Spinal cord (tissue), 10 donors: Measurements from ENCODE around the gene CDH22. TPM values are rescaled to one million over a fixed set of nuclear protein-coding genes. Genes with fewer than 3 reads are reported as not detected.

ENCODE experiments used
- DNase-seq, 6 donors: peaks; one replicate each; pipeline versions ENCODE4 v3.0.0 to v3.0.0-alpha.2; 2013 to 2015; ENCODE audit warnings: low spot score in 6 of 6, low read depth in 4 of 6
- H3K27ac ChIP-seq: one replicate; pipeline ENCODE4 v1.5.1; 2013; ENCODE audit warnings: low read depth, low read length, control low read depth
- H3K27me3 ChIP-seq: one replicate; pipeline ENCODE4 v1.6.1; 2013; ENCODE audit warnings: low read length; ENCODE audit not compliant: control insufficient read depth, insufficient read depth
- H3K36me3 ChIP-seq: one replicate; pipeline ENCODE4 v1.6.1; 2013; ENCODE audit warnings: low read length; ENCODE audit not compliant: control insufficient read depth, insufficient read depth
- H3K4me1 ChIP-seq: one replicate; pipeline ENCODE4 v1.6.1; 2013; ENCODE audit warnings: low read length; ENCODE audit not compliant: control insufficient read depth, insufficient read depth
- H3K4me3 ChIP-seq: one replicate; pipeline ENCODE4 v1.5.1; 2013; ENCODE audit warnings: low read depth, low read length, control low read depth
- H3K9me3 ChIP-seq: one replicate; pipeline ENCODE4 v1.6.1; 2013; ENCODE audit warnings: low read length; ENCODE audit not compliant: control insufficient read depth, insufficient read depth
- WGBS: methylation state at CpG from one replicate; pipeline ENCODE4 v1.1.5; 2013; ENCODE audit warnings: missing lambda C conversion rate; ENCODE audit not compliant: insufficient coverage; 5-methylcytosine and 5-hydroxymethylcytosine counted together
- polyA plus RNA-seq, 2 donors: library from polyadenylated mRNA; unstranded; fragments of 120-200 nt; gene quantifications; one replicate each; pipeline ENCODE4 v1.2.1, GENCODE V29; 2013; ENCODE audit not compliant: insufficient read length in 2 of 2
- total RNA-seq, 2 donors: library from RNA; depleted of rRNA in 1 of 2; stranded (reverse); fragments of 120-200 nt in 1 of 2; fragments of >200 nt in 1 of 2; gene quantifications; one replicate each; pipeline versions ENCODE4 v1.2.3 to v1.2.4, GENCODE V29; 2013 to 2014
- donor health status: healthy.

The CDH22 gene
- total and polyA plus RNA-seq, 4 donors, result 1.6 to 13.1 (median 7.5) TPM

DNA sequence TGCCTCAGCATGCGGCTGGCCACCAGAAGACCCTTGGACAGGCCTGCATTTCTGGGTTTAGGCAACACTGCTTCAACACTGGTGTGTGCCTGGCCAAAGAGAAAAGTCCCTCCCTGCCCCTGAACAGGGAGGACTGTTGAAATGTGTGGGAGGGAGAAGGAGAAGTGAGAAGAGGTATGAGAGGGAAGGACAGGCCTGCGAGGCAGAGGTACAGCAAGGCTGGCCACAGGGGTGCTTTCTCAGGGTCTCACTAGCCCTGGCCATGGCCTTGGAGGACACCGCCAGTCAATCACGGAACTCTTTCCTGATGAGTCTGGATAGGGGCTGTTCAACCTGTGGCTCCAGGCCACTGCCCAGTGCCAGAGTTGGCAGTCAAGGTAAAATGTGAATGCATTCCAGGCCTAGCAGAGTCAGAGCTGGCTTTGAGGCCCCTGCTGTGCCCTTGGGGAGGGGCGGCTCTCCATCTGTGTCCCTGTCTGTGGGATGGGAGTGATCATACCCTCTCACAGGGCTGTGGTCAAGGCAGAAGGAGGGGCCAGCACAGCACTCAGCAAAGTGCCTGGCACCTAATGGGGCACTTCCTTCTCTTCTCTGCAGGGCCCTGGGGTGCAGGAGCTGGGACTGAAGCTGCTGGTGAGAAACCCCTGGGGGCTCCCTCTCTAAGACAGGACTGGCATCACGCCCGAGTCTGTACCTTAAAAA is 43.2 kb upstream of the CDH22 start:
- H3K27ac ChIP-seq, result no peak overlapping the region
- H3K36me3 ChIP-seq, result peaks cover 41% of the 10 kb centered on the region
- no peak for DNase-seq
- WGBS, result 87% methylated on average over 6 of the region's 7 CpGs
- H3K4me3 ChIP-seq, result no peak overlapping the region
- H3K9me3 ChIP-seq, result no peaks in the 10 kb centered on the region
- peaks cover 57% of the 10 kb centered on the region for H3K4me1 ChIP-seq
- H3K27me3 ChIP-seq, result no peaks in the 10 kb centered on the region

DNA sequence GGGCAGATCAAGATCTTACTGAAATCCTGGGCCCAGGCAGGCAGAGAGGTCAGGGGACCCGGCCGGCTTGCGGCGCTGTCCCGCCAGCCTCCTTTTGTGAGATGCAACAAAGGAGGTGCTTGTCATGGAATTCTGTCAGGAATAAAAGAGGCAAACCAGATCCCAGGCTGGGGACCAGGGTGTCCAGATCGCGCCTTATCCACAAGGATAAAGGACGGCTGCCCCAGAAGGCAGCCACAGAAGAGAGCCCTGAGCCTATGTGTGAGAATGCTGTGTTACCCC is 42.6 kb upstream of the CDH22 start:
- 36% methylated on average over 8 of the region's 8 CpGs for WGBS
- H3K27ac ChIP-seq, result no peak overlapping the region

DNA sequence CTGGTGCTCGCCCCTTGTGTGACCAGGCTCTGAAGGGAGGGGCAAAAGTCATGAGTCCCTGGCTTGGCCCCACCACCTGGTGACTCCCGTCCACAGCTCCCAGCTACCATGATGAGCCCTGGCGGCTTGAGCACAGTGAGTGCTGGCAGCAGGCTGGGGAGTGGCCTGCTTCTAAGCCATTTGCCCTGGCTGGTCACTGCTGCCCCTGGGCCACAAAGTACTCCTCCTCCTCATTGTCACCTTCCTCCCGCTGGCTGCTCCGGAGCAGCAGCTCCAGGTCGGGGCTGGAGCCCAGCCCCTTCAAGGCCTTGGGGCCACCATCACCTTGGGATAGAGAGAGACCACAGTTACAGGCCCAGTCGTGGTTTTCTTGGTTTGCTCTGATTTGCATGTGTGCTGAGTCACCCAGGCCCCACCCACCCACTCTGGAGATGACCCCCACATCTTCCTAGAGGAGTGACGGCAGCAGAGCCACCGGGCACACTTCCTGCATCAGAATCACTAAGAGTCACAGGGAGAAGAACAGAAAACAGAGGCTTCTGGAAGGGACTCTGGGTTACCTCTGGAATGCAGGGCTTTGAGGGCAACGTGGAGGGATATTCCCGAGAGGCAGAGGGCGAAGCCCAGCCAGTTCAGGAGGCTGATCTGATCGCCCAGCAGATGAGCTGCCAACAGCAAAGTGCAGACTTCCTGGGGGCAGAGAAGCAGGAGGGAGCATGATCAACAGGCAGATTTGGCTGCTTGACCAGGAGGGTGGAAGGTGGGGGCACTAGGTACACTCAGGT is 42.1 kb upstream of the CDH22 start:
- H3K36me3 ChIP-seq, result peaks cover 34% of the 10 kb centered on the region
- no peaks in the 10 kb centered on the region for H3K9me3 ChIP-seq
- peaks cover 55% of the 10 kb centered on the region for H3K4me1 ChIP-seq
- no peak overlapping the region for H3K4me3 ChIP-seq
- DNase-seq, result no peak
- WGBS, result 44% methylated on average over 11 of the region's 13 CpGs
- H3K27me3 ChIP-seq, result no peaks in the 10 kb centered on the region
- H3K27ac ChIP-seq, result no peak overlapping the region

More for the DNA sequence above, 42.6 kb upstream of the CDH22 start:
- Histone ChIP-seq H3K36me3 (peaks cover 36% of the 10 kb centered on the region), H3K4me1 (peaks cover 55% of the 10 kb centered on the region), H3K27me3 (no peaks in the 10 kb centered on the region), H3K9me3 (no peaks in the 10 kb centered on the region), H3K4me3 (no peak overlapping the region)
- no peak for DNase-seq

DNA sequence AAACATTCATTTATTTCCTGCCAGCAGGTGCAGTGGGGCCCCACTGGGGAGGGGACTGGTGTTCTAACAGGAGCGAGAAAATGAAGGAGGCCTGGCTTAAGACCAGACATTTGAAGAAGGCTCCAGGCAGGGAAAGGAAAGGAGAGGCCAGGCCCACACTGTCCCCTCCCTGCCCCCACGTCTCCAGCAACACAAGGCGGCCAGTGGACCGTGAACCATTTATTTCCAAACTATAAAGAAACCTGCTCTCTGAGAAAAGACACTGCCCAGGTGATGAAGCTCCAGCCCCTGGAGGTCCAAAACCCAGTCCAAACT is 41.4 kb upstream of the CDH22 start:
- 58% methylated on average over 4 of the region's 4 CpGs for WGBS
- no peak for DNase-seq
- H3K9me3 ChIP-seq, result no peaks in the 10 kb centered on the region
- H3K4me1 ChIP-seq, result peaks cover 55% of the 10 kb centered on the region
- H3K27me3 ChIP-seq, result no peaks in the 10 kb centered on the region
- no peak overlapping the region for H3K4me3 ChIP-seq
- no peak overlapping the region for H3K27ac ChIP-seq
- peaks cover 27% of the 10 kb centered on the region for H3K36me3 ChIP-seq

DNA sequence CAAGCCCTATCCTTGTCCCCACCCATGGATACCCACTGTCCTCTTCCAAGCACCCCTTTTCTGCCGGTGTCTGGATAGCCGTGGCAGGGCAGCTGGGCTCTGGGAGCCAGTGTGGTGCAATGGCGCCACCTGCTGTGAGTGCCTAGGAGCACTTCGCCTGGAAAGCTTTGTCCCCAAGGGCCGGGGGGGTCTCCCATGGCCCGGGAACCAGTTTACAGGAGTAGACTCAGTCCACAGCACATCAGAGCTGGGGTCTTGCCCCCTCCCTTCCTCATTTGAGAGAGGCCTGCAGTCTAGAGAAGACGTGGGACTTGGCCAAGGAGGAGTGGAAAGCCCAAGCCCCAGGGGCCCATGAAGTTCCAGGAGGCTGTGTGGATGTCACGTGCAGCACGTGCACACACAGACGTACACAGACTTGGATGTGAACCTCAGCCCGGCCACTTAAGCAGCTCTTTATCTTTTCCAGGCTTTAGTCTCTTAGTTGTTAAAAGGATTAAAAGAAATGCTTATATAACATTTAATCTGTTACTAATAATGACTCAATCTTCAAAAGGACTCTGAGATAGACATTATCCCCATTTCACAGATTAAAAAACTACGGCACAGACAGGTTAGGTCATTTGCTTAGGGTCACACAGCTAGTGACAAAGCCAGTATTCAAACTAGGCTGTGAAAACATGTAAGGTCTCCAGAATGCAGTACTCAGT is 40.9 kb upstream of the CDH22 start:
- H3K27ac ChIP-seq, result no peak overlapping the region
- no peak overlapping the region for H3K4me3 ChIP-seq
- no peaks in the 10 kb centered on the region for H3K9me3 ChIP-seq
- H3K36me3 ChIP-seq, result peaks cover 25% of the 10 kb centered on the region
- peaks cover 54% of the 10 kb centered on the region for H3K4me1 ChIP-seq
- peak in 3 of 6 donors; percentile 62 to 90 (median 87) for DNase-seq
- no peaks in the 10 kb centered on the region for H3K27me3 ChIP-seq
- WGBS, result 7% methylated on average over 8 of the region's 12 CpGs

DNA sequence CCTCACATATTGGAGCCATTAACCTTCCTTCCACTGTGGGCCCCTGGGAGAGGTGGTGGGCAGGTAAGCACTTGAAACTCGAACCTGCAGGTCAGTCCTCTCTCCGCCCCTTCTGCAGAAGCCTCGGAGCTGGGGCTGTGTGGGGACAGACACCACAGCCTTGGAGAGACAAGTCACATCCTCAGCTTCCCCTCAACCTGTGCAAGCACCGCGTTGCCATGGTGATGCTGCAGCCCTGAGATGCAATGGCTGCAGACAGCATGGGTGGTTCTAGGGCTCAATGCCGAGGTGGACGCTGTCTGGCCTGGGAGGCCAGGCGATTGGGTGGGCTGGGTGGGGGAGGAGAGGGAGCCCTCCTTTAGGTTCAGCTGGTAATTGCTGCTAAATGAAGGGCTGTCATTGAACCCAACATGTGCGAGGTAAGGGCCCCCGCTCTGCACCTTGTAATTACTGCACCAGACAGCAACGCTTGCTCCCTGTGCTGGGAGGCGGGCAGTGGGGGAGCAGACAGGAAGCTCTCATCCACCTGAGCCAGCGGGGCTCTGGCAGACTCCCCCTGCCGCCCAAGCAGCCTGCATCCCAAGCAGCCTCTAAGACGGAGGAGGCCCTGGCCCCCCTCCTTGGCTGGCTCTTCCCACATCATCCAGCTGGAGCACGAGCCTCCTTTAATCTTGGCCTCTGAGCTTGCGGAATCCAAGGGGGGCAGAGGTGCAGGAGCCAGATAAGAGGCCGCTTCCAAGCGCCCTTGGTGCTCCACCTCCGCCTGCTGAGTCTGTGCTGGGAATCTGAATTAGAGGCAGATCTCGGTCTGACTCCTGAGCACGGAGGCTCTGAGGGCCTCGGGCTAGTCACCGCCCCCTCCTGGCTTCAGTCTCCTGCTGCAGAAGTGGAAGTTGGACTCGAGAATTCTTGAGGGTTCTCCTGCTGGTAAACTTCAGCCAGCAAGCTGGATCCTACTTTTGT is 39.8 kb upstream of the CDH22 start:
- Histone ChIP-seq H3K4me3 (no peak overlapping the region), H3K27ac (peak overlapping the region; percentile 18), H3K9me3 (no peaks in the 10 kb centered on the region), H3K36me3 (peaks cover 25% of the 10 kb centered on the region), H3K27me3 (peaks cover 4% of the 10 kb centered on the region), H3K4me1 (peaks cover 55% of the 10 kb centered on the region)
- WGBS, result 14% methylated on average over 22 of the region's 25 CpGs
- DNase-seq, result peak in 2 of 6 donors; percentile 77 to 91

DNA sequence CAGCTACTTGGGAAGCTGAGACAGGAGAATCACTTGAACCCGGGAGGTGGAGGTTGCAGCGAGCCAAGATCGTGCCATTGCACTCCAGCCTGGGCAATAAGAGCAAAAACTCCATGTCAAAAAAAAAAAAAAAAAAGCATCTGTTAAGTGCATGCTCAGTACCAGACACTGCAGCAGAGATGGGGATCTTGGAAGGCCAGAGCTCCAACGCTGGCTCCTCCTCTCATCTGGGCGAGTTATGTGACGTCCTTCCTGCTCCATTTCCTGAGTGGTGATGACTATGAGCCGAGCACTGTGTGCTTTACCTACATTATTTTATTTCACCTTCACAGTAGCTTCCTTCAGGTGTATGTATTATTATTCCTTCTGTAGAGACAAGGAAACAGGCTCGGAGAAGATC is 38.5 kb upstream of the CDH22 start:
- peaks cover 63% of the 10 kb centered on the region for H3K4me1 ChIP-seq
- H3K36me3 ChIP-seq, result peaks cover 21% of the 10 kb centered on the region
- WGBS, result 95% methylated on average over 6 of the region's 8 CpGs
- H3K27ac ChIP-seq, result no peak overlapping the region
- H3K4me3 ChIP-seq, result no peak overlapping the region
- H3K9me3 ChIP-seq, result no peaks in the 10 kb centered on the region
- DNase-seq, result no peak
- H3K27me3 ChIP-seq, result peaks cover 10% of the 10 kb centered on the region

DNA sequence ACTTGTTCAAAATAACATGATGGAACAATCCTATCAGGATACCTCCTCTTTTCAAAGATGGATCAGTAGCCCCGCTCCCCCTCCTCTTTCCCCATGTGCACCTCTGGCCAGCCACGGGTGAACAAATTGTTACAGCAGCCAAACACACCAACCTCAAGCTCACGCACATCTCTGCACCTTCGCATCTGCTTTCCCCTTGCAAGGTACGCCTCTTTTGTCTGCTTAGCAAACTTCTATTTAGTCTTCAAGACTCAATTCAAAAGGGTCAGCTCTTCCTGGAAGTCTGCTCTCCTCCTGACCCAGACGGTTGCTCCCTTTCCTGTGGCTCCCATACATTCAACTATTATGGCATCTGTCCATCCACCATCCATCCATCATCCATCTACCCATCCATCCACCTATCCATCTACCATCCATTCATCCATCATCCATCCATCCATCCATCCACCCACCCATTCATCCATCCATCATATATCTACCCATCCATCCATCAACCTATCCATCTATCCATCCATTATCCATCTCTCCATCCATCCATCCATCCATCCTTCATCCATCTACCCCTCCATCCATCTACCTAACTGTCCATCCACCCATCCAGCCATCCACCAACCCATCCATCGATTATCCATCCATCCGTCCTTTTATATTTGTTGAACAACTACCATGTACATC is 36.3 kb upstream of the CDH22 start:
- H3K27me3 ChIP-seq, result peaks cover 10% of the 10 kb centered on the region
- peaks cover 54% of the 10 kb centered on the region for H3K4me1 ChIP-seq
- H3K36me3 ChIP-seq, result no peaks in the 10 kb centered on the region
- 67% methylated on average over 8 of the region's 8 CpGs for WGBS
- H3K4me3 ChIP-seq, result no peak overlapping the region
- no peak overlapping the region for H3K27ac ChIP-seq
- no peak for DNase-seq
- no peaks in the 10 kb centered on the region for H3K9me3 ChIP-seq

DNA sequence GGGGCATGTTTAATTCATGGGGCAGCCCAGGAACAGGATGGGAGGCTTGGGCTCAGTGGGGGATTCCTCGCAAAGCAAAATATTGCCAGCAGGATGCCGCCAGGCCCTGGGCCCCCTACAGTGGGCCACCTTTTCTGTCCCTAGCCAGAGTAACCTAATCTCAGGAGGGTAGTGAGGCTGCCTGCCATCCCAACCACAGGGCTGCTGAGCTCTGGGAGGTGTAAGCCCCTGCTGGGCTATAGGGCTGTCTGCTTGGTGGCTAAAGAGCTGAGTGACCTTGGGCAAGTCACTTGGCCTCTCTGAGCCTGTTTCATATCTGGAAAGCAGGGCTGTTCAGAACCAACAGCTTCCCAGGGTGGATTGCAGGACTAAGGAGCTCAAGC is 35.7 kb upstream of the CDH22 start:
- no peak for DNase-seq
- Histone ChIP-seq H3K4me1 (peaks cover 53% of the 10 kb centered on the region), H3K4me3 (no peak overlapping the region), H3K36me3 (no peaks in the 10 kb centered on the region), H3K27me3 (peaks cover 10% of the 10 kb centered on the region), H3K9me3 (no peaks in the 10 kb centered on the region), H3K27ac (no peak overlapping the region)
- WGBS, result 6% methylated on average over 2 of the region's 2 CpGs
